ENCODE results near the gene LPAR3.

LPAR3 gene

DNA sequence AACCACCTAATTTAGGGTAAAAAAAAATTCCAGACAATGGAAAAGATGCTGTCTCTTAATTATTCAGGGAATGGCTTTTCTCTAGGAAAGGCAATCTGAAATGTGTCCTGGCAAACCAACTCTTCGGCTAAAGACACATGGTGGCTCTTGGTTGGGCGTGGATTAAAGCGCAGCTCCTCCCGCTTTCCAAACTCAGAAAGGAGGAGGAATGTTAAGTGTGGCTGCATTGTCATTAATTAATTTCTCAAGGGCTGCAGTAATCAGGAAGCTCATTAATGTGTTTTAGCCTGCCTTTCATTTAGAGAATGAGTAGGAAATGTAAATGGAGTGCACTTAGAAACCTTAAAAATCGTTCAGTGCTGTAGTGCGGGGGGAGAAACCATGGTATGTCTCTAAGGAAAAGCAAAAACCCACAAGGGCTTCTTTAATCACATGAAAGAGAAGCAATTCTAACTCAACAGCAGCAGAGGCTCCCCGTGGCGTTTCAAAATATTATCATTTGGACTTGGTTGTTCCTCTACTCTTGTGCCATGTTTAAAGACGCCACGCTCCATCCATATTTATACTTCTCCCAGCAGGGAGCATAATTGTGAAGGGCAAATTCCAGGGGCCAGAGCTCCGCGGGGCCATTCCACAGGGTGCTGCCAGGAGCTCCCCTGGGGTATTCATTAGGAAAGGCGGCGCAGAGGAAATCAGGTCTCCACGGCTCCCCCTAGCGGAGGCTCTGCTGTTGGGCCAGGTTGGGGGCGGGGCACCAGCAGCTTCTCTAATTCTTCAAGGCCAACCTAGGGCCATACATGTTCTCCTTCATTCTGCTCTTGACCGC lies 110.8 kb downstream of the LPAR3 start (continued):
- no peak for TF ChIP-seq ZNF416 (tag by site-specific recombination; IDR thresholded peaks at IDR 0.05)
- 0 out of 2 replicates have a peak, but pooled peaks have one; percentile 41 for TF ChIP-seq KLF16 (tag by site-specific recombination; IDR thresholded peaks at IDR 0.05)
- TF ChIP-seq, protein P1, sequence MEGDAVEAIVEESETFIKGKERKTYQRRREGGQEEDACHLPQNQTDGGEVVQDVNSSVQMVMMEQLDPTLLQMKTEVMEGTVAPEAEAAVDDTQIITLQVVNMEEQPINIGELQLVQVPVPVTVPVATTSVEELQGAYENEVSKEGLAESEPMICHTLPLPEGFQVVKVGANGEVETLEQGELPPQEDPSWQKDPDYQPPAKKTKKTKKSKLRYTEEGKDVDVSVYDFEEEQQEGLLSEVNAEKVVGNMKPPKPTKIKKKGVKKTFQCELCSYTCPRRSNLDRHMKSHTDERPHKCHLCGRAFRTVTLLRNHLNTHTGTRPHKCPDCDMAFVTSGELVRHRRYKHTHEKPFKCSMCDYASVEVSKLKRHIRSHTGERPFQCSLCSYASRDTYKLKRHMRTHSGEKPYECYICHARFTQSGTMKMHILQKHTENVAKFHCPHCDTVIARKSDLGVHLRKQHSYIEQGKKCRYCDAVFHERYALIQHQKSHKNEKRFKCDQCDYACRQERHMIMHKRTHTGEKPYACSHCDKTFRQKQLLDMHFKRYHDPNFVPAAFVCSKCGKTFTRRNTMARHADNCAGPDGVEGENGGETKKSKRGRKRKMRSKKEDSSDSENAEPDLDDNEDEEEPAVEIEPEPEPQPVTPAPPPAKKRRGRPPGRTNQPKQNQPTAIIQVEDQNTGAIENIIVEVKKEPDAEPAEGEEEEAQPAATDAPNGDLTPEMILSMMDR (tag by site-specific recombination; IDR thresholded peaks at IDR 0.05) = peak; percentile 73
- TF ChIP-seq ZNF654 (tag by site-specific recombination; IDR thresholded peaks at IDR 0.05; ENCODE audit: low read depth) = peak; percentile 30
- TF ChIP-seq ZNF280D (tag by site-specific recombination; IDR thresholded peaks at IDR 0.05) = no peak
- TF ChIP-seq, protein P2, sequence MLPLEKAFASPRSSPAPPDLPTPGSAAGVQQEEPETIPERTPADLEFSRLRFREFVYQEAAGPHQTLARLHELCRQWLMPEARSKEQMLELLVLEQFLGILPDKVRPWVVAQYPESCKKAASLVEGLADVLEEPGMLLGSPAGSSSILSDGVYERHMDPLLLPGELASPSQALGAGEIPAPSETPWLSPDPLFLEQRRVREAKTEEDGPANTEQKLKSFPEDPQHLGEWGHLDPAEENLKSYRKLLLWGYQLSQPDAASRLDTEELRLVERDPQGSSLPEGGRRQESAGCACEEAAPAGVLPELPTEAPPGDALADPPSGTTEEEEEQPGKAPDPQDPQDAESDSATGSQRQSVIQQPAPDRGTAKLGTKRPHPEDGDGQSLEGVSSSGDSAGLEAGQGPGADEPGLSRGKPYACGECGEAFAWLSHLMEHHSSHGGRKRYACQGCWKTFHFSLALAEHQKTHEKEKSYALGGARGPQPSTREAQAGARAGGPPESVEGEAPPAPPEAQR (tag by site-specific recombination; IDR thresholded peaks at IDR 0.05) = no peak
- no peak for TF ChIP-seq PRDM1 (tag by site-specific recombination; IDR thresholded peaks at IDR 0.05)
- no peak for TF ChIP-seq ZNF23 (tag by site-specific recombination; IDR thresholded peaks at IDR 0.05; ENCODE audit: borderline replicate concordance)
- TF ChIP-seq ZBTB48 (tag by site-specific recombination; IDR thresholded peaks at IDR 0.05) = peak; percentile 81
- peak; percentile 70 for TF ChIP-seq HIC1 (tag by site-specific recombination; IDR thresholded peaks at IDR 0.05)
- TF ChIP-seq SP3 (tag by site-specific recombination; IDR thresholded peaks at IDR 0.05) = peak; percentile 21; the same call in 1 of the 2 replicates
- peak; percentile 56; the same call in 1 of the 2 replicates for TF ChIP-seq ZNF610 (tag by site-specific recombination; IDR thresholded peaks at IDR 0.05; ENCODE audit: borderline replicate concordance)
- TF ChIP-seq KLF10 (tag by site-specific recombination; IDR thresholded peaks at IDR 0.05) = peak; percentile 52; the same call in 1 of the 2 replicates
- no peak for TF ChIP-seq ZNF18 (tag by site-specific recombination; IDR thresholded peaks at IDR 0.05)
- TF ChIP-seq, protein P3, sequence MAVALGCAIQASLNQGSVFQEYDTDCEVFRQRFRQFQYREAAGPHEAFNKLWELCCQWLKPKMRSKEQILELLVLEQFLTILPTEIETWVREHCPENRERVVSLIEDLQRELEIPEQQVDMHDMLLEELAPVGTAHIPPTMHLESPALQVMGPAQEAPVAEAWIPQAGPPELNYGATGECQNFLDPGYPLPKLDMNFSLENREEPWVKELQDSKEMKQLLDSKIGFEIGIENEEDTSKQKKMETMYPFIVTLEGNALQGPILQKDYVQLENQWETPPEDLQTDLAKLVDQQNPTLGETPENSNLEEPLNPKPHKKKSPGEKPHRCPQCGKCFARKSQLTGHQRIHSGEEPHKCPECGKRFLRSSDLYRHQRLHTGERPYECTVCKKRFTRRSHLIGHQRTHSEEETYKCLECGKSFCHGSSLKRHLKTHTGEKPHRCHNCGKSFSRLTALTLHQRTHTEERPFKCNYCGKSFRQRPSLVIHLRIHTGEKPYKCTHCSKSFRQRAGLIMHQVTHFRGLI (tag by site-specific recombination; IDR thresholded peaks at IDR 0.05) = peak; percentile 26
- peak; percentile 76 for TF ChIP-seq ZNF660 (tag by site-specific recombination; IDR thresholded peaks at IDR 0.05)
- TF ChIP-seq ZBTB17 (tag by site-specific recombination; IDR thresholded peaks at IDR 0.05) = peak; percentile 30; the same call in 1 of the 2 replicates
- TF ChIP-seq ZNF274 (IDR thresholded peaks at IDR 0.05; ENCODE audit: low read length) = no peak
- TF ChIP-seq ZNF274 (tag by site-specific recombination; IDR thresholded peaks at IDR 0.05; ENCODE audit: borderline replicate concordance) = no peak
- TF ChIP-seq ZNF394 (tag by site-specific recombination; IDR thresholded peaks at IDR 0.05; ENCODE audit: borderline replicate concordance) = peak; percentile 87; the same call in 1 of the 2 replicates
- TF ChIP-seq ZNF423 (tag by site-specific recombination; IDR thresholded peaks at IDR 0.05) = peak; percentile 99
- TF ChIP-seq GLIS1 (tag by site-specific recombination; IDR thresholded peaks at IDR 0.05) = peak; percentile 76
- TF ChIP-seq TRIM28 (IDR thresholded peaks at IDR 0.05; ENCODE audit: borderline replicate concordance, low read length) = peak; percentile 78
